ENCODE data around the gene ZMAT5. TPM values are rescaled to one million over a fixed set of nuclear protein-coding genes. Genes with fewer than 3 reads are reported as not detected.

The ZMAT5 gene
- total RNA-seq, result 18.7 TPM

- DNase-seq (ENCODE audit: low spot score), result peak; percentile 96
Measured at GRCh38 chr22:29766632-29767170, at the start of gene ZMAT5. TSS of gene ZMAT5 (minus strand) at chr22:29767007. CDS start at chr22:29748544, 18,463 bp downstream.

GRCh38 chr22:29816539-29816938 lies 49.7 kb upstream of the ZMAT5 start:
- DNase-seq (ENCODE audit: low spot score), result no peak

- no peak for DNase-seq (ENCODE audit: low spot score)
Measured at GRCh38 chr22:29816128-29816527, 49.3 kb upstream of the ZMAT5 start.

- DNase-seq (ENCODE audit: low spot score), result no peak
Measured at GRCh38 chr22:29815580-29815979, 48.8 kb upstream of the ZMAT5 start.

- DNase-seq (ENCODE audit: low spot score), result no peak
Measured at GRCh38 chr22:29814003-29814402, 47.2 kb upstream of the ZMAT5 start.

GRCh38 chr22:29813563-29813962 lies 46.8 kb upstream of the ZMAT5 start:
- DNase-seq (ENCODE audit: low spot score), result no peak

- DNase-seq (ENCODE audit: low spot score), result no peak
Measured at GRCh38 chr22:29813126-29813525, 46.3 kb upstream of the ZMAT5 start.

GRCh38 chr22:29811377-29811776 lies 44.6 kb upstream of the ZMAT5 start:
- DNase-seq (ENCODE audit: low spot score), result peak; percentile 30

GRCh38 chr22:29810216-29810615 lies 43.4 kb upstream of the ZMAT5 start:
- DNase-seq (ENCODE audit: low spot score), result no peak

- no peak for DNase-seq (ENCODE audit: low spot score)
Measured at GRCh38 chr22:29806196-29806595, 39.4 kb upstream of the ZMAT5 start.

GRCh38 chr22:29804985-29805384 lies 38.2 kb upstream of the ZMAT5 start:
- DNase-seq (ENCODE audit: low spot score), result no peak

GRCh38 chr22:29803190-29803589 lies 36.4 kb upstream of the ZMAT5 start:
- DNase-seq (ENCODE audit: low spot score), result no peak

GRCh38 chr22:29801796-29802195 lies 35.0 kb upstream of the ZMAT5 start:
- no peak for DNase-seq (ENCODE audit: low spot score)

- DNase-seq (ENCODE audit: low spot score), result no peak
Measured at GRCh38 chr22:29801153-29801552, 34.3 kb upstream of the ZMAT5 start.

GRCh38 chr22:29799217-29799680 lies 32.4 kb upstream of the ZMAT5 start:
- peak; percentile 93 for DNase-seq (ENCODE audit: low spot score)

- DNase-seq (ENCODE audit: low spot score), result no peak
Measured at GRCh38 chr22:29798801-29799200, 32.0 kb upstream of the ZMAT5 start.

GRCh38 chr22:29798318-29798717 lies 31.5 kb upstream of the ZMAT5 start:
- no peak for DNase-seq (ENCODE audit: low spot score)

GRCh38 chr22:29797351-29797750 lies 30.5 kb upstream of the ZMAT5 start:
- DNase-seq (ENCODE audit: low spot score), result no peak

GRCh38 chr22:29795663-29796062 lies 28.9 kb upstream of the ZMAT5 start:
- peak; percentile 53 for DNase-seq (ENCODE audit: low spot score)

- DNase-seq (ENCODE audit: low spot score), result no peak
Measured at GRCh38 chr22:29793396-29793795, 26.6 kb upstream of the ZMAT5 start.

GRCh38 chr22:29790061-29790460 lies 23.3 kb upstream of the ZMAT5 start:
- no peak for DNase-seq (ENCODE audit: low spot score)

- DNase-seq (ENCODE audit: low spot score), result no peak
Measured at GRCh38 chr22:29788339-29789279, 21.8 kb upstream of the ZMAT5 start.

- DNase-seq (ENCODE audit: low spot score), result no peak
Measured at GRCh38 chr22:29787371-29787980, 20.7 kb upstream of the ZMAT5 start.
